Esophagus (tissue), 2 donors: ENCODE data around the gene CFAP54. TPM values are rescaled to one million over a fixed set of nuclear protein-coding genes. Genes with fewer than 3 reads are reported as not detected.
"Not testable (repeated sequence)": the region's sequence is repeated elsewhere in the genome, so short reads cannot be mapped to it uniquely, and the experiment has no call there.

Experiments
- H3K27ac ChIP-seq, 2 donors: one replicate each; pipeline ENCODE4 v1.5.1; 2013; ENCODE audit warnings: low read depth in 2 of 2, mild to moderate bottlenecking in 2 of 2, inconsistent platforms in 1 of 2, low read length in 1 of 2, moderate library complexity in 1 of 2
- H3K27me3 ChIP-seq, 2 donors: one replicate each; pipeline ENCODE4 v1.6.1; 2013; ENCODE audit warnings: low read length in 2 of 2, control low read depth in 1 of 2, mild to moderate bottlenecking in 1 of 2; ENCODE audit not compliant: insufficient read depth in 2 of 2, control insufficient read depth in 1 of 2
- H3K36me3 ChIP-seq, 2 donors: one replicate each; pipeline ENCODE4 v1.6.1; 2013; ENCODE audit warnings: low read length in 1 of 2; ENCODE audit not compliant: control insufficient read depth in 2 of 2, insufficient read depth in 2 of 2
- H3K4me1 ChIP-seq, 2 donors: one replicate each; pipeline ENCODE4 v1.6.1; 2013; ENCODE audit warnings: low read length in 1 of 2; ENCODE audit not compliant: control insufficient read depth in 2 of 2, insufficient read depth in 2 of 2
- H3K4me3 ChIP-seq, 2 donors: one replicate each; pipeline ENCODE4 v1.5.1; 2013; ENCODE audit warnings: low read length in 2 of 2, mild to moderate bottlenecking in 2 of 2, low read depth in 1 of 2, moderate library complexity in 1 of 2
- H3K9me3 ChIP-seq, 2 donors: one replicate each; pipeline ENCODE4 v1.6.1; 2013; ENCODE audit warnings: mild to moderate bottlenecking in 2 of 2, low read depth in 1 of 2, low read length in 1 of 2, moderate library complexity in 1 of 2; ENCODE audit not compliant: control insufficient read depth in 2 of 2, insufficient read depth in 1 of 2
- WGBS, 2 donors: extraction: QIAGEN DNeasy Blood & Tissue Kit; methylation state at CpG; one replicate each; pipeline ENCODE4 v1.1.7; 2013; 5-methylcytosine and 5-hydroxymethylcytosine counted together
- polyA plus RNA-seq, 2 donors: library from polyadenylated mRNA; stranded (reverse); fragments of 200-250 nt; gene quantifications; one replicate each; pipeline ENCODE4 v1.2.3, GENCODE V29; 2013
- donor health status: healthy with polysubstance abuse.
- donor health status: Bipolar disorder and iron deficiency.

CFAP54 gene
- polyA plus RNA-seq, 2 donors: 0.06 to 0.08 TPM

- H3K27me3 ChIP-seq: no peaks in the 10 kb centered on the region
- no peak overlapping the region for H3K27ac ChIP-seq
- H3K9me3 ChIP-seq: no peaks in the 10 kb centered on the region
- H3K4me3 ChIP-seq: no peak overlapping the region
- H3K4me1 ChIP-seq: no peaks in the 10 kb centered on the region
- no peaks in the 10 kb centered on the region for H3K36me3 ChIP-seq
- WGBS, 2 donors: 78 to 86% methylated on average over 2 of the region's 2 CpGs
These were observed 220.9 kb downstream of the CFAP54 start for GRCh38 chr12:96710127-96710745.

DNA sequence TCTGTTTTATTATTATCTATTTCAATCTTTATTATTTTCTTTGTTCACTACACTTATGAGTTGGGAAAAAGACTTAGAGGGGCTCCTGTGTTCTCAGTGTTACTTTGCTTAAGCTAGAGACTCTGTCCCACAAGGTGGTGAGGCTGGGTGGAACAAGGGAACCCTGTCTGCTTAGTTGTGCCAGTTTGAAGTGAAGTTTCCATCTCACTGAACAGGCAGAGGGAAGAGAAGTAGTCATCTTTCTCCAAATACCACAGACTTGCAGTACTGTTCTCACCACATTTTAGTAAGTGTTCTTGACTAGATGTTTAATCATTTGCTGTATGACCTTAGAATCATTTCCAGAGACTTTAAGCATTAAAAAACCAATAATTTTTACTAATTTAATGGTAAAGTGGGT, 222.0 kb downstream of the CFAP54 start:
- Histone ChIP-seq H3K4me1 (no peaks in the 10 kb centered on the region), H3K4me3 (no peak overlapping the region), H3K9me3 (no peaks in the 10 kb centered on the region), H3K27ac (no peak overlapping the region), H3K27me3 (no peaks in the 10 kb centered on the region), H3K36me3 (no peaks in the 10 kb centered on the region)

DNA sequence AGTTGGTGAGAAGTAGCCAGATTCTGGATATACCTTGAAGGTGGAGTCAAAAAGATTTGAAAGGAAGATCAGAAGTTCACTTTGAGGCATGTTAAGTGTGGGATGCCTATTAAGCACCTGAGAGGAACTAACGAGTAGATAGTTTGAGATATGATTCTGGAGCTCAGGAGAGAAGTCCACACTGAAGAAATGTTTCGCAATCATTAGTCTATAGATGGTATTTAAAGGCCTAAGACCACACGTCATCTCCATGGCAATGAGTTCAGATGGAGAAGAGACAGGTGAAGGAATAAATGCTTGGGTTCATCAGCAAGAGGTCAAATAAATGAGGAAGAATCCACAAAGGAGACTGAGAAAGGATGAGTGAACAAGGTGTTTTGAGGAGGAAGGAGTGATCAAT, 224.8 kb downstream of the CFAP54 start:
- Histone ChIP-seq H3K4me1 (no peaks in the 10 kb centered on the region), H3K36me3 (no peaks in the 10 kb centered on the region), H3K4me3 (no peak overlapping the region), H3K27me3 (no peaks in the 10 kb centered on the region), H3K27ac (no peak overlapping the region), H3K9me3 (no peaks in the 10 kb centered on the region)
- WGBS, 2 donors: 78 to 86% methylated on average over 3 of the region's 3 CpGs

DNA sequence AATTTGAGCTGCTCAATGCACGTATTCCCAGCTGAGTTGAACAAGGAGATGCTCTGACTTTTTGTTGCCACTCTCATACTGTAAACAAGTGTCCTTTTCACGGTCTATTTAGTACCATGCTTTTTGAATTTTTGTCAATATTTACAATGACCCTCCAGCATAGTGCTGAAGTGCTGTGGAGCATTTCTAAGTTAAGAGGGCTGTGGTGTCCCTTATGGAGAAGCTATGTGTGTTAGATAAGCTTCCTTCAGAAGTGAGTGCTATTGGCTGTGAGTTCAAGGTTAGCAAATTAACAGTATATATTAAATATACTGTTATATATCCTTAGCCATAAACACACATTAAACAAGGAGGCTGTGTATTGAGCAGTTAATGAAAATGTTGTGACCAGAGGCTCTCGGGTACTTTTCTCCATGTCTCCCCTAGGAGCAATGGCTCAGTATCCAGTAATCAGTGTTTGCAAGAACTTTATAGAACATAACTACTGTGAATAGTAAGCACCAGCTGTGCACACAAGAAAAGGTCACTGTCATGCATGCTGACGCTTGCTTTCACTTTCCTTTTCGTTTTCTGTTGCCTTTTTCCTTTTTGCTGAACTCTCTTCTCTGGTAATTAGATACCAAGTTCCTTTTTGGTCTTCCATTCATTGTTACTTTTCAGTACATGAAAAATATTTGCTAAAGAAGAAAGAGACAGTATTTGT, 230.4 kb downstream of the CFAP54 start:
- Histone ChIP-seq H3K4me3 (peak overlapping the region; percentile 35 to 56), H3K27me3 (no peaks in the 10 kb centered on the region), H3K27ac (no peak overlapping the region), H3K4me1 (no peaks in the 10 kb centered on the region), H3K9me3 (no peaks in the 10 kb centered on the region), H3K36me3 (no peaks in the 10 kb centered on the region)
- WGBS, 2 donors: 36 to 40% methylated on average over 5 of the region's 5 CpGs

DNA sequence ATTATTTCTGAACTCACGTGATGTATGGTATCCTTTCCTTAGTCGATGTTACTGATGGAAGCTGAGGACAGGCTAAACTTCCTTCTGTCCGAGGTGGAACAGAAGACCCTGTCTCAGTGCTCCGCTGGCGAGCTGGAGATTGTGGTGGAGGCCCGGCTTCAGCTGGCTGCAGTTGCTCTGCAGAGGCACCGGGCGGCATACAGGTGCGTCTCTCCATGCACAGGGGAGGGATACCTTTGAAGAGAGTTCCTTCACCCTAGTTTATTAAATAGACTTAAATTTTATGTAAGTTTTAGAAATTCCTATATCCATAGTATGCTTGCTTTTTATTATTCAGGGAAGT, 231.0 kb downstream of the CFAP54 start:
- Histone ChIP-seq H3K4me3 (peak overlapping the region; percentile 35 to 56), H3K9me3 (no peaks in the 10 kb centered on the region), H3K27me3 (no peaks in the 10 kb centered on the region), H3K27ac (no peak overlapping the region), H3K4me1 (no peaks in the 10 kb centered on the region), H3K36me3 (no peaks in the 10 kb centered on the region)
- 30 to 37% methylated on average over 9 of the region's 9 CpGs for WGBS, 2 donors

- not testable (repeated sequence) for H3K9me3 ChIP-seq, H3K4me3 ChIP-seq, H3K27ac ChIP-seq, H3K4me1 ChIP-seq, H3K27me3 ChIP-seq, H3K36me3 ChIP-seq
- WGBS, 2 donors: 89 to 94% methylated on average over 20 to 22 of the region's 23 CpGs
These were observed 240.1 kb downstream of the CFAP54 start for GRCh38 chr12:96729466-96729865.

GRCh38 chr12:96729886-96730285, 240.5 kb downstream of the CFAP54 start:
- Histone ChIP-seq H3K36me3 (no peaks in the 10 kb centered on the region), H3K4me3 (no peak overlapping the region), H3K27ac (no peak overlapping the region), H3K9me3 (no peaks in the 10 kb centered on the region), H3K4me1 (no peaks in the 10 kb centered on the region), H3K27me3 (no peaks in the 10 kb centered on the region)
- WGBS, 2 donors: 72 to 79% methylated on average over 2 of the region's 2 CpGs

GRCh38 chr12:96743606-96744005, 254.2 kb downstream of the CFAP54 start:
- Histone ChIP-seq H3K27me3 (no peaks in the 10 kb centered on the region), H3K36me3 (no peaks in the 10 kb centered on the region), H3K4me1 (no peaks in the 10 kb centered on the region), H3K27ac (no peak overlapping the region), H3K9me3 (no peaks in the 10 kb centered on the region), H3K4me3 (no peak overlapping the region)
- 44 to 53% methylated on average over 4 of the region's 4 CpGs for WGBS, 2 donors

- Histone ChIP-seq H3K9me3 (no peaks in the 10 kb centered on the region), H3K4me1 (no peaks in the 10 kb centered on the region), H3K27ac (no peak overlapping the region), H3K27me3 (no peaks in the 10 kb centered on the region), H3K4me3 (no peak overlapping the region), H3K36me3 (no peaks in the 10 kb centered on the region)
- 95% methylated on average over 1 of the region's 1 CpG for WGBS, 2 donors
These were observed 260.6 kb downstream of the CFAP54 start for GRCh38 chr12:96749999-96750398.

DNA sequence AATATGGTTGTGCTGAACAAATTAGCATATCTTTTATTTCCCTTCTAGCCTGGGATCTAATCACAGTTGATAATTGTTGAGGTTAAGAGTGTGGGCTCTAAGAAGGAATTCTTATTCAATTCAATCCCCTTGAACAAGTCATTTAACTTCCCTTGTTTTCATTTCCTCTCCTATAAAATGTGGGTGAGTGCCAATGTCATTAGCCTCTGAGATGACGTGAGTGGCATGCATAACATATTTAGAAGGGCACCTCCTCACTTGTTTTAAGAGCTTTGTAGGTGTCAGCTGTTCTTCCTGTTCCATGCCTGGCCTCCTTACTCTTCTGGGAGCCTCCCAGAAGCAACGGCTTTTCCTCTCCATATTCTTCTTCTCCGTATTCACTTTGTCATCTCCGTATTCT, 262.2 kb downstream of the CFAP54 start:
- no peaks in the 10 kb centered on the region for H3K27me3 ChIP-seq
- no peaks in the 10 kb centered on the region for H3K4me1 ChIP-seq
- no peaks in the 10 kb centered on the region for H3K9me3 ChIP-seq
- 57 to 64% methylated on average over 4 of the region's 4 CpGs for WGBS, 2 donors
- no peak overlapping the region for H3K4me3 ChIP-seq
- H3K27ac ChIP-seq: no peak overlapping the region
- H3K36me3 ChIP-seq: no peaks in the 10 kb centered on the region
